GM23338 (cell line): ENCODE measurements around the gene OGT. TPM values are rescaled to one million over a fixed set of nuclear protein-coding genes. Genes with fewer than 3 reads are reported as not detected.

ENCODE experiments used
- ATAC-seq: fragments of 200-7000 bp; cut with Tn5 transposase; 3 replicates; pipeline ENCODE4 v1.9.1; 2020
- DNase-seq: peaks from one replicate; pipeline ENCODE4 v3.0.0-alpha.2; 2015; ENCODE audit warnings: low spot score
- H2AFZ ChIP-seq: fragments of 200-600 bp; sonication (generic); 2 replicates; pipeline ENCODE4 v1.8.0; 2016; ENCODE audit warnings: antibody characterized with exemption, mild to moderate bottlenecking, moderate library complexity
- H3F3A ChIP-seq: fragments of 200-600 bp; sonication (generic); replicated peaks from 2 replicates; pipeline ENCODE4 v1.8.0; 2017; ENCODE audit warnings: antibody characterized with exemption, mixed run types, low read depth
- H3K27ac ChIP-seq: fragments of 200-600 bp; sonication (generic); 2 replicates; pipeline ENCODE4 v1.6.1; 2016; ENCODE audit warnings: low read depth
- H3K27me3 ChIP-seq: fragments of 200-600 bp; sonication (generic); 2 replicates; pipeline ENCODE4 v1.8.0; 2016; ENCODE audit warnings: mild to moderate bottlenecking, mixed run types, moderate library complexity; ENCODE audit not compliant: insufficient read depth
- H3K36me3 ChIP-seq: fragments of 200-600 bp; sonication (generic); 2 replicates; pipeline ENCODE4 v1.8.0; 2016; ENCODE audit warnings: mild to moderate bottlenecking; ENCODE audit not compliant: insufficient read depth
- H3K4me1 ChIP-seq: fragments of 200-600 bp; sonication (generic); 2 replicates; pipeline ENCODE4 v1.8.0; 2016; ENCODE audit warnings: mild to moderate bottlenecking, moderate library complexity; ENCODE audit not compliant: insufficient read depth
- H3K4me2 ChIP-seq: fragments of 200-600 bp; sonication (generic); 2 replicates; pipeline ENCODE4 v1.7.1; 2017; ENCODE audit warnings: mixed run types
- H3K4me3 ChIP-seq: fragments of 200-600 bp; sonication (generic); 2 replicates; pipeline ENCODE4 v1.6.1; 2016; ENCODE audit warnings: mixed run types
- H3K79me2 ChIP-seq: fragments of 200-600 bp; sonication (generic); replicated peaks from 2 replicates; pipeline ENCODE4 v1.8.0; 2017; ENCODE audit warnings: mild to moderate bottlenecking; ENCODE audit not compliant: insufficient read depth
- H3K9me2 ChIP-seq: fragments of 200-600 bp; sonication (generic); 2 replicates; pipeline ENCODE4 v1.8.0; 2017; ENCODE audit not compliant: insufficient read depth
- H4K20me1 ChIP-seq: fragments of 200-600 bp; sonication (generic); replicated peaks from 2 replicates; pipeline ENCODE4 v1.8.0; 2017; ENCODE audit warnings: mild to moderate bottlenecking; ENCODE audit not compliant: insufficient read depth
- H3K27ac Mint-ChIP-seq: 2 replicates; pipeline ENCODE4 v1.8.0; 2020; ENCODE audit warnings: inconsistent platforms, mild to moderate bottlenecking, moderate library complexity, mixed read lengths
- H3K27me3 Mint-ChIP-seq: 3 replicates; pipeline ENCODE4 v1.8.0; 2022; ENCODE audit warnings: low read depth, mild to moderate bottlenecking, moderate library complexity, mixed read lengths, inconsistent platforms; ENCODE audit not compliant: insufficient read depth, poor library complexity
- H3K36me3 Mint-ChIP-seq: 3 replicates; pipeline ENCODE4 v1.8.0; 2021; ENCODE audit warnings: low read depth, mild to moderate bottlenecking, inconsistent platforms, moderate library complexity, mixed read lengths
- H3K4me1 Mint-ChIP-seq: 3 replicates; pipeline ENCODE4 v1.8.0; 2020; ENCODE audit warnings: mild to moderate bottlenecking, inconsistent platforms, mixed read lengths
- H3K4me3 Mint-ChIP-seq: 3 replicates; pipeline ENCODE4 v1.8.0; 2021; ENCODE audit warnings: moderate library complexity, mild to moderate bottlenecking, inconsistent platforms, mixed read lengths
- H3K9me3 Mint-ChIP-seq: 3 replicates; pipeline ENCODE4 v1.8.0; 2020; ENCODE audit warnings: moderate library complexity, mild to moderate bottlenecking, inconsistent platforms, mixed read lengths
- CREB1 ChIP-seq: fragments of 250-450 bp; sonication (Bioruptor Pico); IDR thresholded peaks from 2 replicates; pipeline ENCODE4 v1.5.0; 2020; ENCODE audit warnings: low read depth, mild to moderate bottlenecking, moderate library complexity
- CTCF ChIP-seq, 2 experiments: fragments of 200-600 bp in 1 of 2; sonication (generic) in 1 of 2; conservative IDR thresholded peaks; 2 replicates each; pipeline versions ENCODE4 v1.5.1 to v1.6.1; 2016 to 2017; ENCODE audit warnings: antibody characterized with exemption in 2 of 2, low read depth in 2 of 2, mild to moderate bottlenecking in 2 of 2, moderate library complexity in 1 of 2
- JUNB ChIP-seq: IDR thresholded peaks from one replicate; pipeline ENCODE4 v1.6.1; 2016; ENCODE audit warnings: antibody characterized with exemption; ENCODE audit not compliant: unreplicated experiment
- NANOG ChIP-seq: IDR thresholded peaks from 2 replicates; pipeline ENCODE4 v1.6.1; 2016; ENCODE audit warnings: antibody characterized with exemption, borderline replicate concordance
- POLR2AphosphoS5 ChIP-seq: IDR thresholded peaks from 2 replicates; pipeline ENCODE4 v1.6.1; 2016; ENCODE audit warnings: antibody characterized with exemption, low read depth
- REST ChIP-seq: IDR thresholded peaks from one replicate; pipeline ENCODE4 v1.6.1; 2018; ENCODE audit warnings: antibody characterized with exemption; ENCODE audit not compliant: unreplicated experiment
- STAT1 ChIP-seq: IDR thresholded peaks from one replicate; pipeline ENCODE4 v1.6.1; 2016; ENCODE audit warnings: antibody characterized with exemption; ENCODE audit not compliant: unreplicated experiment
- ZNF114 ChIP-seq: fragments of 250-450 bp; sonication (Bioruptor Pico); IDR thresholded peaks from 2 replicates; pipeline ENCODE4 v1.5.0; 2020; ENCODE audit warnings: mild to moderate bottlenecking, moderate library complexity
- ZNF331 ChIP-seq: fragments of 250-450 bp; sonication (Bioruptor Pico); IDR thresholded peaks from 2 replicates; pipeline ENCODE4 v1.5.0; 2020; ENCODE audit warnings: low read depth, mild to moderate bottlenecking, moderate library complexity
- polyA plus RNA-seq: library from polyadenylated mRNA; unstranded; fragments of >200 nt; fragmentation: Nextera tagmentation; extraction: Ambion mirVana; gene quantifications from 2 replicates; pipeline ENCODE4 v1.2.1, GENCODE V29; 2016
- total RNA-seq: library from RNA; depleted of rRNA; stranded (reverse); fragments of >200 nt; shearing (Covaris generic); gene quantifications from 2 replicates; pipeline ENCODE4 v1.2.3, GENCODE V29; 2014
- TF ChIP-seq, protein P1 (sequence below): IDR thresholded peaks from 2 replicates; pipeline ENCODE4 v1.6.1; 2016; ENCODE audit warnings: antibody characterized with exemption
- TF ChIP-seq, protein P2 (sequence below): fragments of 250-450 bp; sonication (Bioruptor Pico); IDR thresholded peaks from 2 replicates; pipeline ENCODE4 v1.5.0; 2020; ENCODE audit warnings: mild to moderate bottlenecking, moderate library complexity

Gene OGT
- total and polyA plus RNA-seq, 2 experiments from 2014 or later = 43.3 to 163 TPM

DNA sequence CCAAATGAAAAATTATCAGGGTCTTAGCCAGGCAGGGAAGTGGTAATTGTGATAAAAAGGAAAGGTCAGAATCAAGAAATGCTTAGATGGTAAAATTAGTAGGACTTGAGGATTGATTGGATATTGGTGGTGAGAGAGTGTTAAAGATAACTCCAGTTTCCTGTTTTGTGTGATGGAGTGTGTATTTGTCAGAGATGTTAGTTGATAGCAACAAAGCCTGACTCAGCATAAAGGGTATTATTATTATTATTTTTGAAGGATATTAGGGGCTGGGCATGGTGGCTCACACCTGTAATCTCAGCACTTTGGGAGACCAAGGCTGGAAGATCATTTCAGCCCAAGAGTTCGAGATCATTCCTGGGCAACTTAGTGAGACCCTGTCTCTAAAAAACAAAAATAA lies 23.6 kb upstream of the OGT start:
- Histone ChIP-seq H3K4me2 (no peak overlapping the region), H3K36me3 (no peaks in the 10 kb centered on the region), H3F3A (no peaks in the 10 kb centered on the region), H3K9me2 (no peaks in the 10 kb centered on the region), H3K4me3 (no peak overlapping the region), H3K27me3 (no peaks in the 10 kb centered on the region), H3K4me1 (no peaks in the 10 kb centered on the region), H2AFZ (no peak overlapping the region), H3K79me2 (no peaks in the 10 kb centered on the region), H3K27ac (no peak overlapping the region), H4K20me1 (no peaks in the 10 kb centered on the region)
- Mint-ChIP-seq H3K27me3 (peaks cover 2% of the 10 kb centered on the region), H3K36me3 (no peaks in the 10 kb centered on the region), H3K4me3 (no peak overlapping the region), H3K4me1 (no peaks in the 10 kb centered on the region; the same call in 2 of the 3 replicates), H3K9me3 (0 out of 3 replicates have a peak, but pooled peaks cover 3% of the 10 kb centered on the region), H3K27ac (no peak overlapping the region)
- TF ChIP-seq, protein P1, sequence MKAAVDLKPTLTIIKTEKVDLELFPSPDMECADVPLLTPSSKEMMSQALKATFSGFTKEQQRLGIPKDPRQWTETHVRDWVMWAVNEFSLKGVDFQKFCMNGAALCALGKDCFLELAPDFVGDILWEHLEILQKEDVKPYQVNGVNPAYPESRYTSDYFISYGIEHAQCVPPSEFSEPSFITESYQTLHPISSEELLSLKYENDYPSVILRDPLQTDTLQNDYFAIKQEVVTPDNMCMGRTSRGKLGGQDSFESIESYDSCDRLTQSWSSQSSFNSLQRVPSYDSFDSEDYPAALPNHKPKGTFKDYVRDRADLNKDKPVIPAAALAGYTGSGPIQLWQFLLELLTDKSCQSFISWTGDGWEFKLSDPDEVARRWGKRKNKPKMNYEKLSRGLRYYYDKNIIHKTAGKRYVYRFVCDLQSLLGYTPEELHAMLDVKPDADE = no peak
- no peak for TF ChIP-seq POLR2AphosphoS5
- TF ChIP-seq ZNF114 = no peak
- no peak for TF ChIP-seq ZNF331 (CRISPR knock-in tag)
- TF ChIP-seq NANOG = no peak
- TF ChIP-seq JUNB = no peak
- TF ChIP-seq STAT1 = no peak
- TF ChIP-seq, protein P2, sequence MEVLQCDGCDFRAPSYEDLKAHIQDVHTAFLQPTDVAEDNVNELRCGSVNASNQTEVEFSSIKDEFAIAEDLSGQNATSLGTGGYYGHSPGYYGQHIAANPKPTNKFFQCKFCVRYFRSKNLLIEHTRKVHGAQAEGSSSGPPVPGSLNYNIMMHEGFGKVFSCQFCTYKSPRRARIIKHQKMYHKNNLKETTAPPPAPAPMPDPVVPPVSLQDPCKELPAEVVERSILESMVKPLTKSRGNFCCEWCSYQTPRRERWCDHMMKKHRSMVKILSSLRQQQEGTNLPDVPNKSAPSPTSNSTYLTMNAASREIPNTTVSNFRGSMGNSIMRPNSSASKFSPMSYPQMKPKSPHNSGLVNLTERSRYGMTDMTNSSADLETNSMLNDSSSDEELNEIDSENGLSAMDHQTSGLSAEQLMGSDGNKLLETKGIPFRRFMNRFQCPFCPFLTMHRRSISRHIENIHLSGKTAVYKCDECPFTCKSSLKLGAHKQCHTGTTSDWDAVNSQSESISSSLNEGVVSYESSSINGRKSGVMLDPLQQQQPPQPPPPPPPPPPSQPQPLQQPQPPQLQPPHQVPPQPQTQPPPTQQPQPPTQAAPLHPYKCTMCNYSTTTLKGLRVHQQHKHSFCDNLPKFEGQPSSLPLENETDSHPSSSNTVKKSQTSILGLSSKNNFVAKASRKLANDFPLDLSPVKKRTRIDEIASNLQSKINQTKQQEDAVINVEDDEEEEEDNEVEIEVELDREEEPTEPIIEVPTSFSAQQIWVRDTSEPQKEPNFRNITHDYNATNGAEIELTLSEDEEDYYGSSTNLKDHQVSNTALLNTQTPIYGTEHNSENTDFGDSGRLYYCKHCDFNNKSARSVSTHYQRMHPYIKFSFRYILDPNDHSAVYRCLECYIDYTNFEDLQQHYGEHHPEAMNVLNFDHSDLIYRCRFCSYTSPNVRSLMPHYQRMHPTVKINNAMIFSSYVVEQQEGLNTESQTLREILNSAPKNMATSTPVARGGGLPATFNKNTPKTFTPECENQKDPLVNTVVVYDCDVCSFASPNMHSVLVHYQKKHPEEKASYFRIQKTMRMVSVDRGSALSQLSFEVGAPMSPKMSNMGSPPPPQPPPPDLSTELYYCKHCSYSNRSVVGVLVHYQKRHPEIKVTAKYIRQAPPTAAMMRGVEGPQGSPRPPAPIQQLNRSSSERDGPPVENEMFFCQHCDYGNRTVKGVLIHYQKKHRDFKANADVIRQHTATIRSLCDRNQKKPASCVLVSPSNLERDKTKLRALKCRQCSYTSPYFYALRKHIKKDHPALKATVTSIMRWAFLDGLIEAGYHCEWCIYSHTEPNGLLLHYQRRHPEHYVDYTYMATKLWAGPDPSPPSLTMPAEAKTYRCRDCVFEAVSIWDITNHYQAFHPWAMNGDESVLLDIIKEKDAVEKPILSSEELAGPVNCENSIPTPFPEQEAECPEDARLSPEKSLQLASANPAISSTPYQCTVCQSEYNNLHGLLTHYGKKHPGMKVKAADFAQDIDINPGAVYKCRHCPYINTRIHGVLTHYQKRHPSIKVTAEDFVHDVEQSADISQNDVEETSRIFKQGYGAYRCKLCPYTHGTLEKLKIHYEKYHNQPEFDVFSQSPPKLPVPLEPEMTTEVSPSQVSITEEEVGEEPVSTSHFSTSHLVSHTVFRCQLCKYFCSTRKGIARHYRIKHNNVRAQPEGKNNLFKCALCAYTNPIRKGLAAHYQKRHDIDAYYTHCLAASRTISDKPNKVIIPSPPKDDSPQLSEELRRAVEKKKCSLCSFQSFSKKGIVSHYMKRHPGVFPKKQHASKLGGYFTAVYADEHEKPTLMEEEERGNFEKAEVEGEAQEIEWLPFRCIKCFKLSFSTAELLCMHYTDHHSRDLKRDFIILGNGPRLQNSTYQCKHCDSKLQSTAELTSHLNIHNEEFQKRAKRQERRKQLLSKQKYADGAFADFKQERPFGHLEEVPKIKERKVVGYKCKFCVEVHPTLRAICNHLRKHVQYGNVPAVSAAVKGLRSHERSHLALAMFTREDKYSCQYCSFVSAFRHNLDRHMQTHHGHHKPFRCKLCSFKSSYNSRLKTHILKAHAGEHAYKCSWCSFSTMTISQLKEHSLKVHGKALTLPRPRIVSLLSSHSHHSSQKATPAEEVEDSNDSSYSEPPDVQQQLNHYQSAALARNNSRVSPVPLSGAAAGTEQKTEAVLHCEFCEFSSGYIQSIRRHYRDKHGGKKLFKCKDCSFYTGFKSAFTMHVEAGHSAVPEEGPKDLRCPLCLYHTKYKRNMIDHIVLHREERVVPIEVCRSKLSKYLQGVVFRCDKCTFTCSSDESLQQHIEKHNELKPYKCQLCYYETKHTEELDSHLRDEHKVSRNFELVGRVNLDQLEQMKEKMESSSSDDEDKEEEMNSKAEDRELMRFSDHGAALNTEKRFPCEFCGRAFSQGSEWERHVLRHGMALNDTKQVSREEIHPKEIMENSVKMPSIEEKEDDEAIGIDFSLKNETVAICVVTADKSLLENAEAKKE (CRISPR knock-in tag) = no peak
- no peak for TF ChIP-seq REST
- no peak for TF ChIP-seq CREB1 (CRISPR knock-in tag)
- TF ChIP-seq CTCF (conservative IDR thresholded peaks at IDR 0.05; ENCODE audit: low read depth in 2 of 2) = no peak
- DNase-seq (no peak), ATAC-seq (no peak)
